ENCODE measurements around the gene VPS39.

GRCh38 chr15:42198516-42198915 is 9.6 kb downstream of the VPS39 start:
- no peak for TF ChIP-seq EZH2 (optimal IDR thresholded peaks at IDR 0.05; ENCODE audit: low read depth, low read length)
- no peak for TF ChIP-seq CTCF (IDR thresholded peaks at IDR 0.05; ENCODE audit: low read length)
- TF ChIP-seq EZH2phosphoT487 (IDR thresholded peaks at IDR 0.05; ENCODE audit: low read length): no peak

Measured in MM.1S (cell line).